Osteoblast (primary cell): ENCODE measurements around the gene STK32A. TPM values are rescaled to one million over a fixed set of nuclear protein-coding genes. Genes with fewer than 3 reads are reported as not detected.

Experiments
- DNase-seq: peaks from one replicate; pipeline ENCODE4 v3.0.0; 2011; ENCODE audit warnings: low spot score, mixed read lengths; ENCODE audit not compliant: insufficient read length; ENCODE audit errors: missing footprints
- H2AFZ ChIP-seq: 2 replicates; pipeline ENCODE4 v1.6.0; 2011; ENCODE audit warnings: mild to moderate bottlenecking, low read length
- H3K27ac ChIP-seq: 2 replicates; pipeline ENCODE4 v1.5.1; 2011; ENCODE audit warnings: mild to moderate bottlenecking, low read depth, low read length, moderate library complexity
- H3K27me3 ChIP-seq: 2 replicates; pipeline ENCODE4 v1.6.0; 2012; ENCODE audit warnings: mild to moderate bottlenecking, control low read depth, inconsistent platforms, low read length, moderate library complexity; ENCODE audit not compliant: insufficient read depth
- H3K36me3 ChIP-seq: 2 replicates; pipeline ENCODE4 v1.5.1; 2011; ENCODE audit warnings: mild to moderate bottlenecking, low read length, control low read depth, moderate library complexity; ENCODE audit not compliant: insufficient read depth
- H3K4me1 ChIP-seq: 2 replicates; pipeline ENCODE4 v1.5.1; 2011; ENCODE audit warnings: mild to moderate bottlenecking, low read length, control low read depth, moderate library complexity; ENCODE audit not compliant: insufficient read depth
- H3K4me2 ChIP-seq: 2 replicates; pipeline ENCODE4 v1.6.0; 2011; ENCODE audit warnings: mild to moderate bottlenecking, low read length; ENCODE audit not compliant: insufficient read depth
- H3K4me3 ChIP-seq: fragments of 200-600 bp; sonication (generic); 3 replicates; pipeline ENCODE4 v1.5.1; 2012; ENCODE audit warnings: mild to moderate bottlenecking, low read length, inconsistent platforms; ENCODE audit not compliant: insufficient read depth
- H3K79me2 ChIP-seq: 2 replicates; pipeline ENCODE4 v1.6.0; 2012; ENCODE audit warnings: mild to moderate bottlenecking, low read length, control low read depth, inconsistent platforms; ENCODE audit not compliant: insufficient read depth
- H3K9me3 ChIP-seq: 2 replicates; pipeline ENCODE4 v1.5.1; 2011; ENCODE audit warnings: low read depth, low read length, control low read depth
- H4K20me1 ChIP-seq: 2 replicates; pipeline ENCODE4 v1.6.0; 2012; ENCODE audit warnings: mild to moderate bottlenecking, low read length, control low read depth; ENCODE audit not compliant: insufficient read depth
- total RNA-seq: library from RNA; depleted of rRNA; stranded (reverse); fragments of >200 nt; gene quantifications from 2 replicates; pipeline ENCODE4 v1.2.3, GENCODE V29; 2012
- TF ChIP-seq, protein P1 (sequence below): IDR thresholded peaks from 2 replicates; pipeline ENCODE4 v1.5.1; 2011; ENCODE audit warnings: mild to moderate bottlenecking, low read depth, low read length, moderate library complexity; ENCODE audit errors: extremely low read depth

STK32A gene
- total RNA-seq, 1 donor, result 1.8 TPM

DNA sequence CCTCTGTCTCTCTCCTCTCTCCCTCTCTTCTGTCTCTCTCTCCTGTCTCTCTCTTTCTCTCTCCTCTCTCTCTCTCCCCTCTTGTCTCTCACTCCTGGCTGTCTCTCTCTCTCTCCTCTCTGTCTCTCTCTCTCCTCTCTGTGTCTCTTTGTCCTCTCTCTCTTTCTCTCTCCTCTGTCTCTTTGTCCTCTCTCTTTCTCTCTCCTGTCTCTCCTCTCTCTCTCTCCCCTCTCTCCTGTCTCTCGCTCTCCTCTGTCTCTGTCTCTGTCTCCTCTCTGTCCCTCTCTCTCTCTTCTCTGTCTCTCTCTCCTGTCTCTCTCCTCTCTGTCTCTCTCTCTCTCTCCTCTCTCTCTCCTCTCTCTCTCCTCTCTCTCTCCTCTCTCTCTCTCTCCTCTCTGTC, 25.0 kb downstream of the STK32A start:
- H2AFZ ChIP-seq, result no peak overlapping the region
- H3K4me3 ChIP-seq, result no peak overlapping the region
- no peaks in the 10 kb centered on the region for H3K79me2 ChIP-seq
- TF ChIP-seq, protein P1, sequence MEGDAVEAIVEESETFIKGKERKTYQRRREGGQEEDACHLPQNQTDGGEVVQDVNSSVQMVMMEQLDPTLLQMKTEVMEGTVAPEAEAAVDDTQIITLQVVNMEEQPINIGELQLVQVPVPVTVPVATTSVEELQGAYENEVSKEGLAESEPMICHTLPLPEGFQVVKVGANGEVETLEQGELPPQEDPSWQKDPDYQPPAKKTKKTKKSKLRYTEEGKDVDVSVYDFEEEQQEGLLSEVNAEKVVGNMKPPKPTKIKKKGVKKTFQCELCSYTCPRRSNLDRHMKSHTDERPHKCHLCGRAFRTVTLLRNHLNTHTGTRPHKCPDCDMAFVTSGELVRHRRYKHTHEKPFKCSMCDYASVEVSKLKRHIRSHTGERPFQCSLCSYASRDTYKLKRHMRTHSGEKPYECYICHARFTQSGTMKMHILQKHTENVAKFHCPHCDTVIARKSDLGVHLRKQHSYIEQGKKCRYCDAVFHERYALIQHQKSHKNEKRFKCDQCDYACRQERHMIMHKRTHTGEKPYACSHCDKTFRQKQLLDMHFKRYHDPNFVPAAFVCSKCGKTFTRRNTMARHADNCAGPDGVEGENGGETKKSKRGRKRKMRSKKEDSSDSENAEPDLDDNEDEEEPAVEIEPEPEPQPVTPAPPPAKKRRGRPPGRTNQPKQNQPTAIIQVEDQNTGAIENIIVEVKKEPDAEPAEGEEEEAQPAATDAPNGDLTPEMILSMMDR, result no peak
- no peak overlapping the region for H3K27ac ChIP-seq
- H3K36me3 ChIP-seq, result no peaks in the 10 kb centered on the region
- no peaks in the 10 kb centered on the region for H3K4me1 ChIP-seq
- no peaks in the 10 kb centered on the region for H4K20me1 ChIP-seq
- H3K4me2 ChIP-seq, result no peak overlapping the region
- H3K27me3 ChIP-seq, result no peaks in the 10 kb centered on the region
- DNase-seq, result no peak
- H3K9me3 ChIP-seq, result no peaks in the 10 kb centered on the region

DNA sequence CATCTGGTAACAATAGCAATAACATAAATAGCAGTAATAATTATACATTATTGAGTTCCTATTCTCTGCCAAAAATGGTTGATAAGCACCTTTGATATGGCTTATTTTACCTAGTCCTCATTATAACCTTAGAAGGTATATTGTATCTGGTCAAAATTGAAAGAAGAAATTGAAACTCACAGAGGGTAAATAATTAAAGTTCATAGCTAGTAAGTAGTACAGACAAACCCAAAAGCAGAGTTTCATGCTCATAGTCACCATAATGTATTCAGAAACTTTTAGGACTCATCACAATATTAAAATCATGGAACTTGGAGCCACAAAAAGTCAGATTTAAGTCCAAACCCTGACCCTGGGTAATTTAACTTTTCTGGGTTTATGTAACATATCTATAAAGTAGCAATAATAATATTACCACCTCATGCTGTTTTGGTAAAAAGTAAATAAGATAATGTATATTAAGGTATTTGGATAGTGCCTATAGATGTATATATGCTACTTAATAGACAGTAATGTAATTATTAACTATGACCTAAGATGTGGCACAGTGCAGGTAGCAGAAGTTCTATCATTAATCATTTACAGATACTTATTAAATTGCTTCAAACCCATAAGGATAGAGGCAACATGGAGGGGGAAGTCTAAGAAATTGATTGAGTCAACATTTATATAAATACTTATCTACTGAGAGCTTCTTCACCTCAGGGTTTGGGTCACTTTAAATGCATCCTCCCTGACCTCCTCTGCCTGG, 32.4 kb downstream of the STK32A start:
- Histone ChIP-seq H3K36me3 (no peaks in the 10 kb centered on the region), H3K4me1 (no peaks in the 10 kb centered on the region), H3K27ac (no peak overlapping the region), H3K4me3 (no peak overlapping the region), H3K9me3 (no peaks in the 10 kb centered on the region), H3K4me2 (no peak overlapping the region), H4K20me1 (no peaks in the 10 kb centered on the region), H2AFZ (no peak overlapping the region), H3K27me3 (no peaks in the 10 kb centered on the region), H3K79me2 (no peaks in the 10 kb centered on the region)
- TF ChIP-seq, protein P1, result no peak
- no peak for DNase-seq

DNA sequence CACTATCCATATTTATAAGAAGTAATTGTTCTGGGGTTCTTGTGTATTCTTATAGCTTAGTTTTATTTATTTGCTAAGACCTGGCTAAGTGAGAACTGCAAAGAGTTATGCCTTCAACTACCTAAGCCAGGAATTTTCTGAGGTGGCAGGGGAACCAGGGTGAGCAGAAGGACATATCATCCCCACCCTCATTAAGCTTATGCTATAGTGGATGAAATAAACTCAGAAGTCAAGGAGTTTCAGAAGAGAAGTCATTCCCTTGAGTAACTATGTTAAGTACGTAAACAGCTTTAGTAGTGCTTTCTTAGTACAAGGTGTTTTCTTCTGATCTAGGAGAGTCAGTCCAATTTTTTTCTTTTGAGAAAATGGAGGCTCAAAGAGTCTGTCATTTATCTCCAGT, 41.7 kb downstream of the STK32A start:
- Histone ChIP-seq H3K4me1 (no peaks in the 10 kb centered on the region), H2AFZ (no peak overlapping the region), H3K27me3 (no peaks in the 10 kb centered on the region), H4K20me1 (no peaks in the 10 kb centered on the region), H3K79me2 (no peaks in the 10 kb centered on the region), H3K36me3 (no peaks in the 10 kb centered on the region), H3K27ac (no peak overlapping the region), H3K9me3 (no peaks in the 10 kb centered on the region), H3K4me2 (no peak overlapping the region), H3K4me3 (no peak overlapping the region)
- no peak for DNase-seq
- TF ChIP-seq, protein P1, result no peak

DNA sequence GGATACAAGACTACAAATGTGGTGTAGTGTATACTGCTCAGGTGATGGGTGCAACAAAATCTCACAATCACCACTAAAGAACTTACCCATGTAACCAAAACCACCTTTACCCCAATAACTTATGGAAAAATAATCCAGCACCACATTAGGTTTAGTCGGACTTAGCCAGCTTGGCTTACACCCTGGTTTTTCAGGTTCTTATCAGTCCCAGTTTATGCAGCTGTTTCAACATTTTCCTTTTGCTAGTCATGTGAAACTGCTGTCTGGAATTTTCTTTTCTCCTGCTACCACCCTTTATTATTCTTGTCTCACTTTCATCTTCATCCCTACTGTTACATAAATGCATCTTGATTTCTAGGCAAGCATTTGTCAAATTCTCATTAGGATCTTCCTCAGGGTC, 51.5 kb downstream of the STK32A start:
- H3K4me1 ChIP-seq, result no peaks in the 10 kb centered on the region
- no peaks in the 10 kb centered on the region for H3K9me3 ChIP-seq
- H3K27ac ChIP-seq, result no peak overlapping the region
- H3K27me3 ChIP-seq, result no peaks in the 10 kb centered on the region
- H3K4me2 ChIP-seq, result no peak overlapping the region
- no peaks in the 10 kb centered on the region for H3K36me3 ChIP-seq
- TF ChIP-seq, protein P1, result no peak
- no peaks in the 10 kb centered on the region for H4K20me1 ChIP-seq
- DNase-seq, result no peak
- H3K79me2 ChIP-seq, result no peaks in the 10 kb centered on the region
- no peak overlapping the region for H3K4me3 ChIP-seq
- H2AFZ ChIP-seq, result no peak overlapping the region
